ENCODE data around the gene MICU2.

MICU2 gene

DNA sequence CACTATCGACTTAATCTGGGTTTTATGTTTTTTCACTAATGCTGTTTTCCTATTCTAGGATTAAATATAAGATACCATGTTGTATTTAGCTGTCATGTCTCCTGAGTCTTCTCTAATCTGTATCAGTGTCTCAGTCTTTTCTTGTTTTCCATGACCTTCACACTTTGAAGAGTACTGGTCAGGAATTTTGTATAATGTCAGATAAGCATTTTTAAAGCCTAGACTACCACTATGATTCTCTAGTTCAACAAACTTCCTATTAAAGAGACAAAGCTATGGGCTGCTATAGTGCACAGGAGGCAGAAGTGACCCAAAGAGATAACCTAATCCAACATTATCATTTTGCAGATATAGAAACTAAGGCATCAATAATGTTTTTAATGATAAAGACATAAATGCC lies 81.8 kb downstream of the MICU2 start:
- H3K4me1 Mint-ChIP-seq (ENCODE audit: low read depth): peaks cover 4% of the 10 kb centered on the region
- no peaks in the 10 kb centered on the region for H3K9me3 Mint-ChIP-seq
- DNase-seq: no peak
- H3K4me3 Mint-ChIP-seq: no peak overlapping the region
- peaks cover 76% of the 10 kb centered on the region for H3K36me3 Mint-ChIP-seq (ENCODE audit: low read depth)
- no peaks in the 10 kb centered on the region for H3K27me3 Mint-ChIP-seq
- H3K27ac Mint-ChIP-seq: no peak overlapping the region

DNA sequence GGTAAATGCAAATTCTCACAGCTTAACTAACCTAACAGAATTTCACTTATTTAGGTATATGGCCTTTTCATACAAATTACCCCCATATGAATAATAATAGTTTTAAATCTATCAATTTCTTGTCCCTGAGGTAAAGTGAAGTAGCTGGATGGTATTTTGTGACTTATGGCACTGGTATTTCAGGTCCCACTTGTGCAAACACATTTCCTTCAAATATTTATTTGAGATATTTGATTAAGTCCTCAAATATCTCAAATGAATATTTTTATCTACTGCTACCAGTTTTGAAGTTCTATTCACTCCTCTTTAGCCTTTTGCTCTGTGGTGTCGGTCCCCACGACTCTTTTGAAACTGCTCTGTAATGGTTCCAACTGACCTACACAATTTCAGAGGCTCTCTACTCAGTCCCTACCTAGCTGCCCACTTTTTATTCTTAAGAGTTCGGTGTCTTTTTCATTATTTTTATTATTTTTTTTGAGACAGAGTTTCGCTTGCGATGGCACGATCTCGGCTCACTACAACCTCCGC lies 85.3 kb downstream of the MICU2 start:
- Mint-ChIP-seq H3K27me3 (no peaks in the 10 kb centered on the region), H3K4me3 (no peak overlapping the region), H3K36me3 (ENCODE audit: low read depth) (peaks cover 73% of the 10 kb centered on the region), H3K4me1 (ENCODE audit: low read depth) (peaks cover 4% of the 10 kb centered on the region), H3K27ac (no peak overlapping the region), H3K9me3 (no peaks in the 10 kb centered on the region)
- no peak for DNase-seq

DNA sequence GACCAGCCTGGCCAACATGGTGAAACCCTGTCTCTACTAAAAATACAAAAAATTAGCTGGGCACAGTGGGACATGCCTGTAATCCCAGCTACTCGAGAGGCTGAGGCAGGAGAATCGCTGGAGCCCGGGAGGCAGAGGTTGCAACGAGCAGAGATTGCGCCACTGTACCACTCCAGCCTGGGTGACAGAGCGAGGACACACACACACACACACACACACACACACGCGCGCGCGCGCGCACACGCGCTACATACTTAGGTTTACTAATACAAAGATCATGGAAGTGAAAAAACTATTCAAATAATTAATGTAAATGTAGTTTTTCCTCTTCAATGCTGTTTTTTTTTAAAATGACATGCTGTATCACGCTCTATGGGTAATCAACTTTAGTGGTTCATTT lies 86.4 kb downstream of the MICU2 start:
- Mint-ChIP-seq H3K36me3 (ENCODE audit: low read depth) (peaks cover 74% of the 10 kb centered on the region), H3K27me3 (no peaks in the 10 kb centered on the region), H3K27ac (no peak overlapping the region)

DNA sequence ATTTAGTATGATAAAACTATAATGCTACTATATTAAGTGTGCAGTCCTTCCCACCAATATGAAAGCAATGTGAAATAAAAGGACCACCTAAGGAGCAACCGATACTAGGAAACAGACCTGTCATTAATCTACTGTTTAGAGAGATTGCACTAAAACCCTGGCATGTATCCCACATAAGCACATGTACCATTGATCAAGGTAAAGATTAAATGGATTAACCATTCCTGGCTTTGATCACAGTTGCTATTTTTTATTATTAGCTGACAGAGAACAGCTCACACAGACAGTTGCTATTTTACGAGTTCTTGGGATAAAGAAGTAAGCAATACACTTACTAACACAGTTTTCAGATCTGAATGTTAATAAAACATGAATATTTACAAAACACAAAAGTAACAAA lies 87.2 kb downstream of the MICU2 start:
- Mint-ChIP-seq H3K27me3 (no peaks in the 10 kb centered on the region), H3K4me3 (no peak overlapping the region), H3K27ac (no peak overlapping the region), H3K9me3 (no peaks in the 10 kb centered on the region), H3K36me3 (ENCODE audit: low read depth) (peaks cover 72% of the 10 kb centered on the region), H3K4me1 (ENCODE audit: low read depth) (peaks cover 2% of the 10 kb centered on the region)
- no peak for DNase-seq

More for the DNA sequence above, 86.4 kb downstream of the MICU2 start:
- no peak for DNase-seq
- Mint-ChIP-seq H3K4me1 (ENCODE audit: low read depth) (peaks cover 2% of the 10 kb centered on the region), H3K9me3 (no peaks in the 10 kb centered on the region), H3K4me3 (no peak overlapping the region)

DNA sequence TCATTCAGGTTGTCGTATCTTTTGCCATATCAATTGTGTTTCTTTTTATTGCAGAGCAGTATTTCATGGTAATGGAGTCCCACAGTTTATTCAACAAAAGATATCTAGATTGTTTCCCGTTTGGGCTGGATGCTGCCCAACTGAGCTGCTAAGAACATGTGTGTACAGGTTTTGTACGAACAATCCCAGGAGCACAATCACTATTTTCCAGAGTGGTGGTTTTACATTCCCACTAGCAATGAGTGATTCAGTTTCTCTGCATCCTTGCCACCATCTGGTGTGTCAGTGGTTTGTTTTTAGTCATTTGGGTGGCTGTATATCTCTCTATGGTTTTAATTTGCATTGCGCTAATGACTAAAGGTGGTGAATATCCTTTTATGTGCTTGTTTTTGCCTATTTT lies 92.1 kb downstream of the MICU2 start:
- H3K9me3 Mint-ChIP-seq: no peaks in the 10 kb centered on the region
- H3K27ac Mint-ChIP-seq: no peak overlapping the region
- no peaks in the 10 kb centered on the region for H3K27me3 Mint-ChIP-seq
- H3K4me1 Mint-ChIP-seq (ENCODE audit: low read depth): peaks cover 2% of the 10 kb centered on the region
- no peak overlapping the region for H3K4me3 Mint-ChIP-seq
- H3K36me3 Mint-ChIP-seq (ENCODE audit: low read depth): peaks cover 71% of the 10 kb centered on the region
- no peak for DNase-seq

DNA sequence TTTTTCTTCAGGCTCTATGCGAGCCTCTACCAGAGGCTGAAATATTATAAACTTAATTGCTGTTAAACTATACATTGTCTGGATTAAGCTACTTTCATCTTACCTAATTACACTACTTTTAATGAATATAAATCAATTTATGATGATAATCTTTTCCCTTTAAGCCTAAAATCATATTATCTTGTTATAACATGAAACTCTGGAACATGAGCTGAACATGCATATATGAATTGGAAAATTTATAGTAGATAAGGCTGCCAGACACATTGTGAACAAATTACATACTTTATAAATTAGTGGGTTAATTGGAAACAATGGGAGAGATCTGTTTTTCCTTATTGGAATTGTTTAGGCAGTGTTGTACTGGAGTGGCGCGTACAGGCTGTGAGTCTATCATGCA lies 99.6 kb downstream of the MICU2 start:
- Mint-ChIP-seq H3K27ac (no peak overlapping the region), H3K4me1 (ENCODE audit: low read depth) (no peaks in the 10 kb centered on the region), H3K4me3 (no peak overlapping the region), H3K9me3 (no peaks in the 10 kb centered on the region), H3K27me3 (no peaks in the 10 kb centered on the region), H3K36me3 (ENCODE audit: low read depth) (peaks cover 76% of the 10 kb centered on the region)
- no peak for DNase-seq

DNA sequence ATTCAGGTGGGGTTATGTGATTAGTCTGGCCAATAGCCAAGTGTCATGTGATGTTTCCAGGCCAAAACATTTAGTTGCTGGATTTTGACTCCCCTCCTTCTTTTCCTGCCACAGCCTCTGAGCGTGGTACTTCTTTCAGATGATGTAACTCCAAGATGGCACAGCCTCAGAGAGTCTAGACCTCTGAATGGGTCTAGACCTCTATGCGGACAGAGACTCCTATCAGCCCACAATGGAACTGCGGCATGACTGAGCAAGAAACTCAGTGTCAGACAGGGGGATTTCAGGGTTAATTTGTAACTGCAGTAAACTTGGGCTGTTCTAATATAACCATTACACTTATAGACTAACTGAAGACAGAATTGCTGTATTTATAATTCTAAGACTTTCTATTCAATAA lies 102.3 kb downstream of the MICU2 start:
- H3K27ac Mint-ChIP-seq: peak overlapping the region; percentile 4

DNA sequence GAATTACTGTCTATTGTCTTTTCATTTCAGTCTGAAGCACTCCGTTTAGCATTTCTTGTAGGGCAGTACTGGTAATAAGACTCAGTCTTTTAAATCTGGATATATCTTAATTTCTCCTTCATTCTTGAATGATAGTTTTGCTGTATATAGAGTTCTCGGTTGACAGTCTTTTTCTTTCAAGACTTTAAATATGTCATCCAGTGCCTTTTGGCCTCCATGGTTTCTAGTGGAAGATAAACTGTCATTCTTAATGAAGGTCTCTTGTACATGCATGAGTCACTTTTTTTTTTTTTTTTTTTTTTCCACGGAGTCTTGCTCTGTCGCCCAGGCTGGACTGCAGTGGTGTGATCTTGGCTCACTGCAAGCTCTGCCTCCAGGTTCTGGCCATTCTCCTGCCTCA lies 117.6 kb downstream of the MICU2 start:
- DNase-seq: no peak
- Mint-ChIP-seq H3K36me3 (ENCODE audit: low read depth) (peaks cover 29% of the 10 kb centered on the region), H3K27ac (no peak overlapping the region), H3K4me3 (no peak overlapping the region), H3K4me1 (ENCODE audit: low read depth) (no peaks in the 10 kb centered on the region), H3K27me3 (no peaks in the 10 kb centered on the region), H3K9me3 (peaks cover 34% of the 10 kb centered on the region)

More for the DNA sequence above, 102.3 kb downstream of the MICU2 start:
- Mint-ChIP-seq H3K4me3 (no peak overlapping the region), H3K4me1 (ENCODE audit: low read depth) (no peaks in the 10 kb centered on the region), H3K27me3 (no peaks in the 10 kb centered on the region), H3K9me3 (no peaks in the 10 kb centered on the region), H3K36me3 (ENCODE audit: low read depth) (peaks cover 70% of the 10 kb centered on the region)
- no peak for DNase-seq

DNA sequence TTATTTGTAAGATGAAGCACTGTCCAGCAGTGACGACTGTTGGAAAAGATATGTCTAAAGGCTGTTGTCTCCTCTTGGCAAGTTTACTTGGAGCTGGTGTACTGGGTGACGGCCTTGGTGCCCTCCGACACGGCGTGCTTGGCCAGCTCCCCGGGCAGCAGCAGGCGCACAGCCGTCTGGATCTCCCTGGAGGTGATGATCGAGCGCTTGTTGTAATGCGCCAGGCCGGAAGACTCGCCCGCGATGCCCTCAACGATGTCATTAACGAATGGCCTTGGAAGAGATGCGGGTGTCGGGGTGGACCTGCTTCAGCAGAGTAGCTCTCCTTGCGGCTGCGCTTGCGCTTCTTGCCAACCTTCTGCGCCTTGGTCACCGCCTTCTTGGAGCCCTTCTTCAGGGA lies 120.2 kb downstream of the MICU2 start:
- Mint-ChIP-seq H3K27ac (no peak overlapping the region), H3K9me3 (peaks cover 22% of the 10 kb centered on the region), H3K27me3 (peaks cover 3% of the 10 kb centered on the region), H3K36me3 (ENCODE audit: low read depth) (peaks cover 8% of the 10 kb centered on the region), H3K4me3 (no peak overlapping the region), H3K4me1 (ENCODE audit: low read depth) (peaks cover 3% of the 10 kb centered on the region)
- DNase-seq: no peak

DNA sequence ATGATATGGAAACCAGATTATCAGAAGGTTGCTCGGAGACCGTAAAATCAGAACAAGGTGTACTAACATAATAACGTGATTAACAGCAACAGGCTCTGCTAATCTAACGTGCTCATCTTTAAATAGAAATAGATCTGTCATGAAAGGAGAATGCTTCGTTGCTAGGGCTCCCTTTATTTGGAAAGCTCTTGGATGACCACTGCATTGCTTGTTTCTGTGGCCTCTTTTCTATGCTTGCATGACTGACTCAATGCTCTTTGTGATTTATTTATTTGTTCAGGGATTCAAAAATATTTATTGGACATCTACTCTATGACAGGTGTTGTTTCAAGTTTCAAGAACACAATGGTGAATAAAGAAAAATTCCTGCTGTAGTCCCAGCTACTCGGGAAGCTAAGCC lies 122.6 kb downstream of the MICU2 start:
- peaks cover 12% of the 10 kb centered on the region for H3K4me1 Mint-ChIP-seq (ENCODE audit: low read depth)
- H3K27ac Mint-ChIP-seq: no peak overlapping the region
- H3K36me3 Mint-ChIP-seq (ENCODE audit: low read depth): no peaks in the 10 kb centered on the region
- H3K4me3 Mint-ChIP-seq: no peak overlapping the region
- DNase-seq: no peak
- peaks cover 4% of the 10 kb centered on the region for H3K9me3 Mint-ChIP-seq
- peaks cover 3% of the 10 kb centered on the region for H3K27me3 Mint-ChIP-seq

DNA sequence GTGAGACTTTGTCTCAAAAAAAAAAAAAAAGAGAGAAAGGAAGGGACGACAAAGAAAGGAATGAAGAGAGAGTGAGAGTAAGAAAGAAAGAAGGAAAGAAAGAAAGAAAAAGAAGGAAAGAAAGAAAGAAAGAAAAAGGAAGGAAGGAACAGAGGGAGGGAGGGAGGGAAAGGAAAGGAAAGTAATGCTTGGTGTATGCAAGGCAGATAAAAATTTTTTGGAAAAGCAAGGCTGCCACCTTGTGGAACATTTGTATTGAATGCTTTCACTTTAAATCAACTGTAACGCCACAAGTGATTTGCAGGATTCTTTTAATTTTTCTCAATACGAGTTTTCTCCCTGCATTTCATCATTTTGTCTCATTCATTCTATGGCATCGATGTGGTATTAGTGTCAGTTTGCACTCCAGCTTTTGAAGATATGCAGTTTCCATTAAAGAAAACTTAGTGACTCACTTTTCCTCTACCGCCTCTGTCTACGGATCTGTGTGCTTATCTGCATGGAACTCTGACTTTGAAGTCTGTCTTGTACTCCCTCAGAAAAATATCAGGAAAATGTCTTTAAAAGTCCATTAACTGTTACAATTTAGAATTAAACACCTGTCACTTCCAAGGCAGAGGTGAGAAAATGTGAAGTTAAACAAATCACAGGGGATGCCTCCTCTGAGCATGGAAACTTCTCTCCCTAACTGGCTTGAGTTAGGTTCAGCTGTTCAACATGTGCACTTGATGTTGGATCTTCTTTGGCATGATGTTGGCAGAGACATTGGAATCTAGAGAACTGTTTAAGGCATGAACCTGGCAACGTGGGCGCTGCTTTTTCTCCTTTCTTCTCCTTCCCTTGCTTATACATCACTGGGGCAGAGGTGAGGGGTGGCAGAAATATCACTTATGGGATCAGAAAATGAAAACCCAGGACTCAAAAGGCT lies 124.8 kb downstream of the MICU2 start:
- H3K4me1 Mint-ChIP-seq (ENCODE audit: low read depth): peaks cover 12% of the 10 kb centered on the region
- peak overlapping the region; percentile 23 for H3K4me3 Mint-ChIP-seq
- no peaks in the 10 kb centered on the region for H3K9me3 Mint-ChIP-seq
- H3K27ac Mint-ChIP-seq: peak overlapping the region; percentile 31
- DNase-seq: no peak
- no peaks in the 10 kb centered on the region for H3K36me3 Mint-ChIP-seq (ENCODE audit: low read depth)
- H3K27me3 Mint-ChIP-seq: peaks cover 3% of the 10 kb centered on the region

DNA sequence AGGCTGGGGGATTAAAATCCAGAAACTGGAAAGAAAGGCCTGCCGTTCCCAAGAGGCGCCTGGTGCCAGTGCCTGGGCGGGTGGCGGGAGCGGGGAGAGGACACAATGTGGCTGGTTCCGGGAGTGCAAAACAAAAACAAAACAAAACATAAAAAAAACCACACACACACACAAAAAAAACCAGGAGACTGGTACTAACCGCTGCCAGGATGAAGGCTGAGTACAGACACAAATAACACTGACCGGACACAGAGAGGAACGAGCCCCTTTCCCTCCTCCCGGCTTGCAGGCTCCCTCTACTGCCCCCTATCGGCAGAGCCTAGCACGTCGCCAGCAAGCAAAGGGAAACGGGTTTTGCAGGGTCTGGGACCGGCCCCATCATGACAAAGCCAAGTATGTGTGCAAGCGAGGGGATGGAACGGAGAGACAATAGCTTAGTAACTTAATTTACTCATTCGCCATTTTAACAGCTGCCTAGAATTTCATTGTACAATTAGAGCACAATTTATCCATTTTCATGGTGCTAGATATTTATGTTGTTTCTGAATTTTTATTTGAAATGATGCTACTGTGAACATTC lies 127.0 kb downstream of the MICU2 start:
- peak overlapping the region; percentile 76 for H3K4me3 Mint-ChIP-seq
- peak; percentile 84 for DNase-seq
- H3K4me1 Mint-ChIP-seq (ENCODE audit: low read depth): peaks cover 12% of the 10 kb centered on the region
- no peaks in the 10 kb centered on the region for H3K36me3 Mint-ChIP-seq (ENCODE audit: low read depth)
- H3K9me3 Mint-ChIP-seq: no peaks in the 10 kb centered on the region
- H3K27ac Mint-ChIP-seq: peak overlapping the region; percentile 61
- H3K27me3 Mint-ChIP-seq: peaks cover 3% of the 10 kb centered on the region

DNA sequence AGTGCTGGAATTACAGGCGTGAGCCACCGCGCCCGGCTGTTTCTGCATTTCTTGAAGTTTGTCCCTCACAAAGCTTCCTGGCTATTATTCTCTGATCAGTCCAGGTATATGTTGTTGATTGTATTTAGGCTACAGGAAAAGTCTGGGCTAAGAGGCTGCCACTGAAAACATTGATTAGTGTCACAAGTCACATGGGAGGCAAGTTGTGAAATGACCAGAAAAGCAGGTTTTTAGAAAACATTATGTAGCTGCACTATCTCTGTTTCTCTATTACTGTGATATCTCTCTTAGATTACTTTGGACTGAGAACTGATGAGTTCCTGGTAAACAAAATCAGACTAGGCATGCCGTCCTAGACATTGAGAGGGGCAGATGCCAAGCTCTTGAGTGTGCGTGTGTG lies 128.9 kb downstream of the MICU2 start:
- Mint-ChIP-seq H3K36me3 (ENCODE audit: low read depth) (no peaks in the 10 kb centered on the region), H3K27me3 (no peaks in the 10 kb centered on the region), H3K27ac (no peak overlapping the region), H3K9me3 (peaks cover 5% of the 10 kb centered on the region), H3K4me3 (no peak overlapping the region), H3K4me1 (ENCODE audit: low read depth) (peaks cover 12% of the 10 kb centered on the region)
- no peak for DNase-seq

DNA sequence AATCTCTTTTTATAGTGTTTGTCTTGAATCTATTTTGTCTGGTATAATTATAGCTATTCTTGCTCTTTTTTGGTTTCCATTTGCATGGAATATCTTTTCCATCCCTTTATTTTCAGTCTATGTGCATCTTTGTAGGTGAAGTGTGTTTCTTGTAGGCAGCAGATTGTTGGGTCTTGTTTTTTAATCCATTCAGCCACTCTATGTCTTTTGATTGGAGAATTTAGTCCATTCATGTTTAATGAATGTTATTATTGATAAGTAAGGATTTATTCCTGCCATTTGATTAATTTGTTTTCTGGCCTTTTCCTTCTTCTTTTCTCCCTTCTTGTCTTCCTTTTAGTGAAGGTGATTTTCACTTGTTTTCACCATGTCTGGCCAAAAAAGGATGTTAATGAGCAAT lies 133.2 kb downstream of the MICU2 start:
- no peaks in the 10 kb centered on the region for H3K36me3 Mint-ChIP-seq (ENCODE audit: low read depth)
- no peak overlapping the region for H3K4me3 Mint-ChIP-seq
- DNase-seq: no peak
- H3K4me1 Mint-ChIP-seq (ENCODE audit: low read depth): no peaks in the 10 kb centered on the region
- H3K9me3 Mint-ChIP-seq: peaks cover 5% of the 10 kb centered on the region
- no peaks in the 10 kb centered on the region for H3K27me3 Mint-ChIP-seq
- H3K27ac Mint-ChIP-seq: no peak overlapping the region

DNA sequence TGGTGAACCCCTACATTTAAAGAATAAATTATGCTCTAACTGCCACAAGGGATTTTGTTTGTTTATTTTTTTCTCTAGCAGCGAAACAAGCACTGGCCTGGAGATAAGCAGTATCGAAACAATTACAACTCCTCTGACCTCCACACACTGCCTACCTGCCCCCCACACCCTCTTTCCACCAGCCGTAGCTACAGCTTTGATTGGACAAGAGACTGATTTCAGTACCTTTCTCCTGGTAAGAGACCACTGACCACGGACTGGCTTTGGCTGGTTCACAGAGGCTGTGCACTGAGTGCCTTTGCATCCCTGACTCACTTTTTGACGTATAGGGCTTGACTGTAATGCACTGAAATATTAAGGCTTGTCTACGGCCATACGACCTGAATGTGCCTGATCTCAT lies 137.4 kb downstream of the MICU2 start:
- Mint-ChIP-seq H3K4me1 (ENCODE audit: low read depth) (no peaks in the 10 kb centered on the region), H3K27ac (no peak overlapping the region), H3K4me3 (no peak overlapping the region), H3K36me3 (ENCODE audit: low read depth) (no peaks in the 10 kb centered on the region), H3K27me3 (no peaks in the 10 kb centered on the region), H3K9me3 (peaks cover 4% of the 10 kb centered on the region)
- DNase-seq: no peak
